GM18511 (cell line): Measurements from ENCODE around the gene KLHL24.
A peak's percentile ranks its signal among the peaks of the same experiment; 100 is the strongest.
"Not testable (repeated sequence)": the region's sequence is repeated elsewhere in the genome, so short reads cannot be mapped to it uniquely, and the experiment has no call there.

ENCODE experiments used
- ATAC-seq: cut with Tn5 transposase; IDR thresholded peaks from one replicate; pipeline ENCODE4 v1.9.1; 2021; ENCODE audit warnings: mild to moderate bottlenecking, moderate library complexity; ENCODE audit not compliant: unreplicated experiment

Gene KLHL24

DNA sequence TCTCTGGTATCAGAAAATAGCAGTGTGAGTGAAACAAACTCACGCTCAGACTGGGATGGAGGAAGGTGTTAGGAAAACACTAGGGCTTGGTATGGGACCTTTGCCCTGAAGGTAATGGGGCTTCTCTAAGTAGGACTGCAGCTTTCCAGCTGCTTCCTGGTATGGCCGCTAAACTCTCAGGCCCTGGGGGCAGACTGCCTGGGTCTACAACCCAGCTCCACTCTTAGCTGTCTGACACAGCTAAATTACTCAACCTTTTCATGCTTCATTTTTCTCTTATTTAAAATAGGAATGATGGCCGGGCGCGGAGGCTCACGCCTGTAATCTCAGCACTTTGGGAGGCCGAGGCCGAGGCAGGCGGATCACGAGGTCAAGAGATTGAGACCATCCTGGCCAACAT lies 57.0 kb downstream of the KLHL24 start:
- no peak for ATAC-seq

DNA sequence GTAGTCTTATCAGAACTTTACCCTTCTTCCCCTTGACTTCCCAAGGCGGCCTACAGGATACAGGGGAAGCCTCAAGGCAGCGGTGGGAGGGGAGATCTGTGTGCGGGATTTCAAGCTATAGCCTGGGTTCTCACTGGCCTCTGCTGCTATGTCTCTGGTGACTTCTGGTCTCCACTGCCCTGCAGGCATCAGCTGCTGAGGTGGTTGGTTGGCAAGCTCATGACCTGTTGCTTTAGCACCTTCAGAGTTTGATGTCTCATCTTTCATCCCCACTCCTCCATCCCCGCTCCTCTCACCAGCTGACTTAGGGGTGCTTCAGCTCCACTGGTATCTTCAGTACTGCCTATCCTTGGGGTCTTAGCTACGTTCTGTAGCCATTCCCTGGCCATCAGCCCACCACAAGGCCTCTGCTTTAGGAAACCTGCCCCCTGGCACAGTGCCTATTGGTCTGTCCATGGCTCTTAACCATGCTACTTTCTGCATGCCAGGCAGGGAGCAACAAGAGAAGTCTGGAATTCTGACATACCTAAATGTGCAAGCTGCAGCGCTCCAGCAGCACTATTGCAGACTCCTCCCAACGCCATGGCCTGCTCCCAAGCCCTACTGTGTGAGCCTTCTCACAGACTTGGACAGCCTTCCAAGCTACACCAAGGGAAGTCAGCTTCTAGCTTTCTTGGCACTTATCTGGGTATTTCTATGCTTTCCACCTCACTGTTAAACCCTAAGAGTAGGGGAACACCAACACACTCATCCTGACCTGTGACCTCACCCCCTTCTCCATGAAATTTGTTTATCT lies 60.3 kb downstream of the KLHL24 start:
- ATAC-seq: no peak

- ATAC-seq: no peak
Observed at GRCh38 chr3:183697123-183697609, 61.7 kb downstream of the KLHL24 start.

GRCh38 chr3:183697610-183698317 lies 62.3 kb downstream of the KLHL24 start, which contains the start of gene YEATS2:
Gene YEATS2 (plus strand): TSS chr3:183697797. CDS start chr3:183715163, 17,366 bp downstream.
- peak; percentile 84 for ATAC-seq

DNA sequence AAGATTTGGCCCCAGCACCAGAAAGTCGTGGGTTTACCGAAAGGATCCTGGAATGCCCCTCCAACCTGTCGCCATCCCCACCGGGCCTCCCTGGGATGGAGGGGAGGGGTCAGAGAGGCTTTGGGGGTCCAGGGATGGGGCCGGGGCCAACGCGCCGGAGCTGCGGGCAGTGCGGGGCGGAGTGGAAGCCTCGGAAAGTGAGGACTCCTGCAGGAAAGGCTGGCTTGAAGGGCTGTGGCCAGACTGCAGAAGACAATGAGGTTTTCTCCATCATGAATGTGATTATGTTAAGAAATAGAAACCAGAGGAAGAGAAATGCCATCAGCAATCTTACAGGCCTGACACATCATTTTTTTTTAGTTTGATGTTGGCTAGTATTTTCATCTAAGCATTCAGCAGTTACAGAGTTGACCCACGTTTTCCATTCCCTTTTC lies 62.9 kb downstream of the KLHL24 start:
- peak; percentile 39 for ATAC-seq

GRCh38 chr3:183698756-183699155 lies 63.3 kb downstream of the KLHL24 start:
- ATAC-seq: no peak

DNA sequence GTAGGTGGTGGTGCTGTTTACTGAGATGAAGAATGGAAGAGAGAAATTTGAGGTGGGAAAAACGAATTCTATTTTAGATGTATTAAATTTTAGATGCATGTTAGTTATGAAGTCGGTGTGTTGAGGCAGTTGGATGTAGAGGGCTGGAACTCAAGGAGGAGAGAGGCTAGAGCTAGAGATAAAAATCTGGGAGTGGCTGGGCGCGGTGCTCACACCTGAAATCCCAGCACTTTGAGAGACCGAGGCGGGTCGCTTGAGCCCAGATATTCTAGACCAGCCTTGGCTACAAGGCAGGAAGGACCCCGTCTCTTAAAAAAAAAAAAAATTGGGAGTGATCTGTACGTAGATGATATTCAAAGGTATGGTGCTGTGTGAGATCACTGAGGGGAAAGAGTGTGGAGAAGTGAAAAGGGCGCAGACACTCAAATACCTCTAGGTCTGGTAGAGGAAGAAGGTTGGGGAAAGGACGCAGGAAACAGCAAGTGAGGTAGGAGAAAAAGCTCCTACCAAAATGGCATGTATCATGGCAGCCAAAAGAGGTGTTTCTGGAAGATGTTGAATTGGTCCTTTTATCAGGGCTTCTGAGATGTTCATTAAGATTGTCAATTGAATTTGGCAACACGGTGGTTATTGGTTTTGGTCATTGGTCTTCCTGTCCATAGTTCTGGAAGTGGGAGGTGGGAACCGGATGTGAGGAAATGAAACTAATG lies 64.0 kb downstream of the KLHL24 start:
- ATAC-seq: no peak

- no peak for ATAC-seq
Observed at GRCh38 chr3:183701744-183702143, 66.3 kb downstream of the KLHL24 start.

DNA sequence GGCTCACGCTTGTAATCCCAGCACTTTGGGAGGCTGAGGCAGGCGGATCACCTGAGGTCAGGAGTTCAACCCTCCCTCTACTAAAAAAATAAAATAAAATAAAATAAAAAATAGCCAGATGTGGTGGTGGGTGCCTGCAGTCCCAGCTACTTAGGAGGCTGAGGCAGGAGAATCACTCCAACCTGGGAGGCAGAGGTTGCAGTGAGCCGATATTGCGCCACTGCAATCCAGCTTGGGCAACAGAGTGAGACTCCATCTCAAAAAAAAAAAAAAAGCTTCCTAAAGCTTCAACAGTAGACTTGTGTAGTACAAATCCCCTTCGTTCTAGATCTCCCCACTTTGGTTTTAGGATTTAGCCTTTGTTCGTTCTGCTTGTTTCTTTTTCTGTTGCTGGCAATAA lies 68.5 kb downstream of the KLHL24 start:
- not testable (repeated sequence) for ATAC-seq

GRCh38 chr3:183710231-183710630 lies 74.8 kb downstream of the KLHL24 start:
- no peak for ATAC-seq

DNA sequence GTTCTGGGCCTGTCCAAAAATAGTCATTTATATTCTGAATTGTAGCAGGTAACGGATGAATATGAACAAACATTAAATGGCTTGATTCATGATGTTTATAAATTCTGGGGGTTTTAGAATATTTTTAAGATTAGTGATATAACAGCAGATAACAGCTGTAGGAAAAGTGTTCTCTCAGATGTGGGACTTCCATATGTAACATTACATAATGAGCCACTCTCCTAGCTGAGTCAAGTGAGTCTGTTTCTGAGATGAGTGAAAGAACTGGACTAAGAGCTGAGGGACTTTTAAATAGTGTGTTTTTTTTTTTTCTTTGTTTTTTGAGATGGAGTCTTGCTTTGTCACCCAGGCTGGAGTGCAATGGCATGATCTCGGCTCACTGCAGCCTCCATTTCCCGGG lies 76.1 kb downstream of the KLHL24 start:
- ATAC-seq: no peak

- ATAC-seq: no peak
Observed at GRCh38 chr3:183714622-183715021, 79.2 kb downstream of the KLHL24 start.

DNA sequence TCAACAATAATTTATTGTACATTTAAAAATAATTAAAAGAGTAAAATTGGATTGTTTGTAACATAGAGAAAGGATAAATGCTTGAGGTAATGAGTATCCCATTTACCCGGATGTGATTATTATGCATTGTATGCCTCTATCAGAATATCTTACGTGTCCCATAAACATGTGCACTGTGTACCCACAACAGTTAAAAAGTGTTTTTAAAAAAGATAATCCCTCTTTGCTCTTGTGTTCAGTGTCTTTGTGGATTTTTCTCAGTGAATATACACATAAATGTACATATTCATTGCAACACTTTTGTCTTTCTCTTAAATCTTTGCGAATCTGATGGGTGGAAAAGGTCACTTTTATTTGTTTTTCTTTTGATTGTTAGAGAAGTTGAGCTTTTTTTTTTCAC lies 82.6 kb downstream of the KLHL24 start:
- ATAC-seq: no peak

- ATAC-seq: no peak
Observed at GRCh38 chr3:183725387-183725786, 90.0 kb downstream of the KLHL24 start.

DNA sequence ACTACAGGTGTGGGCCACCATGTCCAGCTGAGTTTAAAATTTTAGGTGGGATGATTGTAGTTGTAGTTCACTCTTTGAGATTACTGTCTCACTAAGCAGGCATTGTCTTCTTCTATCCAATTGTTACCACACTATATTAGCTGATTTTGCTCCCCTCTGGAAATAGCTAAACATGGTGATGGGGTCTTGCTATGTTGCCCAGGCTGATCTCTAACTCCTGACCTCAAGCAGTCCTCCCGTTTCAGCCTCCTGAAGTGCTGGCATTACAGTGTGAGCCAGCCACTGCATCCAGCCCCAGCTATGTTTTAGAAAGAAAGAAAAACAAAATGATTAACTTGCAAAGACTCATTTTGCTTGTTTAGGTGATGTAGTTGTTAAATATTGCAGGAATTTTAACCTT lies 92.8 kb downstream of the KLHL24 start:
- no peak for ATAC-seq

- no peak for ATAC-seq
Observed at GRCh38 chr3:183730361-183730760, 94.9 kb downstream of the KLHL24 start.

- ATAC-seq: no peak
Observed at GRCh38 chr3:183731611-183732010, 96.2 kb downstream of the KLHL24 start.

DNA sequence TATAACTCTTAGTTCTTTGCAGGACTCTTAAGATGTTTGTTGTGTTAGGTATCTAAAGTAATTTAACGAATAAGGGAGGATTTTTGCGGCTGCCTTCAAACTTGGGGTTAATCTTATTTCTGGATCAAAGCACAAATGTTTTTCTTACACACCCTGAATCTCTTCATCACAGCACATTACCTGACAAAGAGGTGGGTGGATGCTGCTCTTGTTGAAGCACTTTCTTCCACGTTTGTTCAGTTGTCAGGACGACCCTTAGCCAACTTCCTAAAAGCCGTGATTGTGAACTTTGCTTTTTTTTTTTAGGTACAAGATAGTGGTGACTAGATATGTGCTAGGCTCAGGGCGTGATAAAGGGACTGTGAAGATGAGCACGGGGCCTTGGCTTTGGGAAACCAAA lies 98.1 kb downstream of the KLHL24 start:
- ATAC-seq: no peak
